Transverse colon (tissue), 4 donors: ENCODE data around the gene FAM217B. TPM values are rescaled to one million over a fixed set of nuclear protein-coding genes. Genes with fewer than 3 reads are reported as not detected.

Experiments
- DNase-seq: peaks from one replicate; pipeline ENCODE4 v3.0.0-alpha.2; 2019
- H3K27ac ChIP-seq, 4 donors: fragments of 200-600 bp; sonication (generic); 2 replicates each; pipeline ENCODE4 v1.5.1; 2016 to 2018; ENCODE audit warnings: inconsistent platforms in 4 of 4
- H3K27me3 ChIP-seq: fragments of 200-600 bp; sonication (generic); 2 replicates; pipeline ENCODE4 v1.5.1; 2017; ENCODE audit warnings: inconsistent platforms
- H3K36me3 ChIP-seq, 4 donors: fragments of 200-600 bp; sonication (generic); 2 replicates each; pipeline ENCODE4 v1.5.1; 2017 to 2019; ENCODE audit warnings: inconsistent platforms in 4 of 4
- H3K4me1 ChIP-seq, 4 donors: fragments of 200-600 bp; sonication (generic); 2 replicates each; pipeline ENCODE4 v1.5.1; 2017 to 2020; ENCODE audit warnings: inconsistent platforms in 4 of 4
- H3K4me3 ChIP-seq, 4 donors: fragments of 200-600 bp; sonication (generic); 1 replicate in 1 of 4; 2 replicates in 3 of 4; pipeline versions ENCODE4 v1.5.1 to v1.6.1; 2017 to 2019; ENCODE audit warnings: inconsistent platforms in 4 of 4
- H3K9me3 ChIP-seq, 2 donors: fragments of 200-600 bp; sonication (generic); 2 replicates each; pipeline ENCODE4 v1.5.1; 2017 to 2019; ENCODE audit warnings: inconsistent platforms in 2 of 2
- CTCF ChIP-seq, 5 experiments: fragments of 200-600 bp in 3 of 5; fragments of 450-650 bp in 2 of 5; sonication (generic) in 3 of 5; IDR thresholded peaks; 1 replicate in 2 of 5; 2 replicates in 3 of 5; pipeline ENCODE4 v1.5.1; 2016 to 2017; ENCODE audit warnings: antibody characterized with exemption in 5 of 5, inconsistent platforms in 3 of 5, mild to moderate bottlenecking in 2 of 5, moderate library complexity in 1 of 5
- EP300 ChIP-seq: sonication (generic); formaldehyde crosslinking; IDR thresholded peaks from one replicate; pipeline ENCODE4 v1.6.1; 2017; ENCODE audit warnings: antibody characterized with exemption, low read depth
- POLR2A ChIP-seq: fragments of 450-650 bp; IDR thresholded peaks from one replicate; pipeline ENCODE4 v1.6.1; 2016; ENCODE audit warnings: antibody characterized with exemption, mild to moderate bottlenecking, moderate library complexity
- POLR2AphosphoS5 ChIP-seq, 3 donors: sonication (generic); formaldehyde crosslinking; IDR thresholded peaks; one replicate each; pipeline ENCODE4 v1.6.1; 2016; ENCODE audit warnings: antibody characterized with exemption in 3 of 3
- WGBS, 2 donors: methylation state at CpG; one replicate each; pipeline ENCODE4 v1.1.5; 2018; ENCODE audit warnings: low coverage in 1 of 2; 5-methylcytosine and 5-hydroxymethylcytosine counted together
- in situ Hi-C, 4 donors: fragments of 200-750 bp; cut with MboI; loops; one replicate each; pipeline versions ENCODE4 v1.15.0 to v1.15.1; 2017; ENCODE audit warnings: low sequenced_read_pairs in 3 of 4, low pct_ligation_motif_present in 1 of 4, low pct_unique_long_range_greater_than_20kb in 1 of 4
- intact Hi-C: fragments of 100-400 bp; cut with DNase I; formaldehyde crosslinking; loops from one replicate; pipeline ENCODE4 v1.15.1; 2023; ENCODE audit warnings: low total_unique reads
- total RNA-seq, 4 donors: library from RNA; depleted of rRNA; stranded (reverse); fragments of >200 nt; gene quantifications; one replicate each; pipeline ENCODE4 v1.1.0, GENCODE V29; 2016

FAM217B gene
- total RNA-seq, 4 donors from 2014 or later = 2.2 to 12.2 (median 6.2) TPM

DNA sequence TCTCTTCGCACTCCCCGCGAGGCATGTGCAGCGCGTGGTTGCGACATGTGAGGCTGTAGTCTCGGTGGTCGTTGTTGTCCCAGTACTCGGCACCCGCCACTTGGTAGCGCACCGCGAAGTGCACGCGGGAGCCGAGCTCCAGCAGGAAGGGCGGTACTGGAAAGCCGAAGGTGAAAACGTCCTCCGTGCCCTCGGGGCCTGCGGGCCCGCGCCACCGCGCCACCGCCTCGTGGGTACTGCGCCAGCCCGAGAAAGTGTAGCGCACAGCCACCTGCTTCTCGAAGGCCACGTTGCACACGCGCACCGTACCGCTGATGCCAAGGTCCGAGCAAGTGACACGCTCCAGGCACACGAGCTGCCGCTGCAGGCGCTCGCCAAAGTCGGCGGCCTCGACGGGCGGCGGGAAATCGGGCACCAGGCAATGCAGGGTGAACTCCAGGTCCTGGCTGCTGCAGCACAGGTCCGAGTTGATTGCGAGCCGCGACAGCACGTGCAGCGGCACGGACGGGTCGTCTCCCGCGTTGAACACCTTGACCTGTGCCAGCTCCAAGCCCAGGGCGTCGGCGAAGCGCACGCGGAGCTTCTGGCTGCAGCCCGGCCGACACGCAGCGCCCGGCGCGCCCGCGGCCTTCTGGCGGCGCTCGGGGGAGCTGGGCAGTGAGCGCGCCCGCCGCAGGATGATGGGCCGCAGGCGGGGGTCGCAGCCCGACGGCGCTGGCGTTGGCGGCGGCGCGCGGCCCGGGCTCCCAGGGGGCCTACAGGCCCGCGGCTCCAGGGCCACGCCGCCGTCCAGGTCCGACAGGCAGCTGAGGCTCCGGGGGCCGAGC is 924 bp upstream of the FAM217B start:
- 78 to 84% methylated on average over 10 to 61 of the region's 104 CpGs for WGBS, 2 donors
- Histone ChIP-seq H3K4me3 (peak overlapping the region; percentile 59 to 86 (median 72)), H3K27ac (peak overlapping the region; percentile 97 to 99 (median 98)), H3K4me1 (peaks cover 28 to 48% (median 29%) of the 10 kb centered on the region in 4 donors), H3K9me3 (no peaks in the 10 kb centered on the region), H3K27me3 (no peaks in the 10 kb centered on the region), H3K36me3 (peaks cover 0 to 19% (median 7%) of the 10 kb centered on the region in 4 donors)
- in situ Hi-C loops = no loop called here
- TF ChIP-seq POLR2A (no peak), EP300 (no peak), CTCF (IDR thresholded peaks at IDR 0.05) (no peak), POLR2AphosphoS5 (IDR thresholded peaks at IDR 0.05) (no peak)
- intact Hi-C loops = no loop called here
- no peak for DNase-seq

DNA sequence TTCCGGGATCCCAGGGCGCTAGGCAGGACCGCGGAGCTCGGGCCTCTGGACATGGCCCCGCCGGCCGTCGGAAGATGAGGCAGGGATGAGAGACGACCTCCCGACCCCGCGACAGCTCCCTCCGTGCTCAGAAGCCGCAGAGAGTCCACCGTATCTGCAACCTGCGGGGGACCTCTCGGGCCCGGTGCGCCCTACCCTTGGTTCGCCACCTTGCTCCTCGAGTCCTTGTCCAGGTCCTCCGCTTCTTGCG is 385 bp upstream of the FAM217B start:
- in situ Hi-C loops = no loop called here
- Histone ChIP-seq H3K4me1 (peaks cover 28 to 46% (median 29%) of the 10 kb centered on the region in 4 donors), H3K27ac (peak overlapping the region; percentile 97 to 99 (median 98)), H3K36me3 (peaks cover 0 to 24% (median 9%) of the 10 kb centered on the region in 4 donors), H3K4me3 (peak overlapping the region; percentile 59 to 86 (median 72)), H3K27me3 (no peaks in the 10 kb centered on the region), H3K9me3 (no peaks in the 10 kb centered on the region)
- peak; percentile 46 for DNase-seq
- 0% methylated on average over 13 of the region's 24 CpGs; no CpG with 5 or more reads in 1 of the 2 donors for WGBS, 2 donors
- intact Hi-C loops = no loop called here
- TF ChIP-seq EP300 (no peak), CTCF (IDR thresholded peaks at IDR 0.05) (no peak), POLR2A (no peak), POLR2AphosphoS5 (IDR thresholded peaks at IDR 0.05) (no peak)

- no peak for TF ChIP-seq POLR2AphosphoS5 (IDR thresholded peaks at IDR 0.05)
- TF ChIP-seq EP300 = no peak
- TF ChIP-seq CTCF (IDR thresholded peaks at IDR 0.05) = no peak
- TF ChIP-seq POLR2A = no peak
- H3K4me3 ChIP-seq = peak overlapping the region; percentile 32 to 74 (median 65)
- intact Hi-C loops = no loop called here
- H3K4me1 ChIP-seq = peaks cover 28 to 46% (median 29%) of the 10 kb centered on the region in 4 donors
- no peaks in the 10 kb centered on the region for H3K27me3 ChIP-seq
- H3K27ac ChIP-seq = peak overlapping the region; percentile 97 to 99 (median 98)
- 0% methylated on average over 4 of the region's 4 CpGs; no CpG with 5 or more reads in 1 of the 2 donors for WGBS, 2 donors
- peaks cover 0 to 26% (median 9%) of the 10 kb centered on the region in 4 donors for H3K36me3 ChIP-seq
- in situ Hi-C loops = no loop called here
- no peaks in the 10 kb centered on the region for H3K9me3 ChIP-seq
- no peak for DNase-seq
These were observed 736 bp downstream of the FAM217B start for GRCh38 chr20:59940956-59941294.

GRCh38 chr20:59942245-59942644 is 2.1 kb downstream of the FAM217B start:
- intact Hi-C loops (no loop called here), in situ Hi-C loops (no loop called here)
- DNase-seq = no peak
- Histone ChIP-seq H3K27me3 (no peaks in the 10 kb centered on the region), H3K4me3 (no peak overlapping the region), H3K4me1 (peaks cover 28 to 37% (median 29%) of the 10 kb centered on the region in 4 donors), H3K9me3 (no peaks in the 10 kb centered on the region), H3K27ac (peak overlapping the region in 2 of 4 donors; percentile 98 to 99), H3K36me3 (peaks cover 0 to 26% (median 9%) of the 10 kb centered on the region in 4 donors)
- no peak for TF ChIP-seq EP300
- no peak for TF ChIP-seq CTCF (IDR thresholded peaks at IDR 0.05)
- no peak for TF ChIP-seq POLR2A
- TF ChIP-seq POLR2AphosphoS5 (IDR thresholded peaks at IDR 0.05) = no peak
- WGBS, 2 donors = 78 to 82% methylated on average over 2 of the region's 2 CpGs
